Natural killer cell (primary cell): ENCODE results near the gene BCL2L12. TPM values are rescaled to one million over a fixed set of nuclear protein-coding genes. Genes with fewer than 3 reads are reported as not detected.

Experiments
- ATAC-seq, 3 donors: fragments of 150-1000 bp in 2 of 3; fragments of 200-7000 bp in 1 of 3; cut with Tn5 transposase; 1 replicate in 1 of 3; 2 replicates in 2 of 3; pipeline ENCODE4 v1.10.0; 2021; ENCODE audit warnings: mild to moderate bottlenecking in 2 of 3, moderate library complexity in 2 of 3
- DNase-seq, 2 donors: peaks; one replicate each; pipeline versions ENCODE4 v3.0.0 to v3.0.0-alpha.2; 2013 to 2021; ENCODE audit warnings: mixed read lengths in 1 of 2
- H3K27ac ChIP-seq: one replicate; pipeline ENCODE4 v1.5.1; 2013; ENCODE audit warnings: mild to moderate bottlenecking, low read length
- H3K27me3 ChIP-seq: one replicate; pipeline ENCODE4 v1.6.1; 2013; ENCODE audit warnings: low read length; ENCODE audit not compliant: control insufficient read depth, insufficient read depth
- H3K36me3 ChIP-seq: one replicate; pipeline ENCODE4 v1.6.1; 2013; ENCODE audit warnings: low read length; ENCODE audit not compliant: control insufficient read depth, insufficient read depth
- H3K4me1 ChIP-seq: one replicate; pipeline ENCODE4 v1.6.1; 2013; ENCODE audit warnings: low read length; ENCODE audit not compliant: control insufficient read depth, insufficient read depth
- H3K4me3 ChIP-seq: one replicate; pipeline ENCODE4 v1.5.1; 2013; ENCODE audit warnings: low read length
- H3K9me3 ChIP-seq: one replicate; pipeline ENCODE4 v1.6.1; 2013; ENCODE audit warnings: low read length; ENCODE audit not compliant: control insufficient read depth, insufficient read depth
- H3K27ac Mint-ChIP-seq, 2 donors: one replicate each; pipeline ENCODE4 v1.8.0; 2022; ENCODE audit warnings: mild to moderate bottlenecking in 2 of 2, mixed read lengths in 2 of 2, moderate library complexity in 1 of 2
- H3K27me3 Mint-ChIP-seq, 2 donors: one replicate each; pipeline ENCODE4 v1.8.0; 2022; ENCODE audit warnings: low read depth in 2 of 2, mixed read lengths in 2 of 2
- H3K36me3 Mint-ChIP-seq: one replicate; pipeline ENCODE4 v1.8.0; 2022; ENCODE audit warnings: mixed read lengths
- H3K4me1 Mint-ChIP-seq, 2 donors: one replicate each; pipeline ENCODE4 v1.8.0; 2022; ENCODE audit warnings: mixed read lengths in 2 of 2
- H3K4me3 Mint-ChIP-seq: one replicate; pipeline ENCODE4 v1.8.0; 2022; ENCODE audit warnings: mild to moderate bottlenecking, moderate library complexity, mixed read lengths
- H3K9me3 Mint-ChIP-seq, 2 donors: one replicate each; pipeline ENCODE4 v1.8.0; 2022; ENCODE audit warnings: mixed read lengths in 2 of 2
- whole genome bisulfite sequencing: methylation state at CpG from one replicate; pipeline ENCODE4 v1.1.7; 2013; ENCODE audit warnings: missing lambda C conversion rate; ENCODE audit not compliant: insufficient coverage; 5-methylcytosine and 5-hydroxymethylcytosine counted together
- intact Hi-C: fragments of 100-400 bp; cut with micrococcal nuclease; formaldehyde crosslinking; loops from one replicate; pipeline ENCODE4 v1.14.2; 2022
- total RNA-seq, 4 donors: library from RNA; stranded (reverse); fragments of 120-200 nt in 1 of 4; gene quantifications; one replicate each; pipeline versions ENCODE4 v1.2.3 to v1.2.4, GENCODE V29; 2013 to 2022
- TF ChIP-seq, protein P1 (sequence below): fragments of 200-600 bp; IDR thresholded peaks from one replicate; pipeline ENCODE4 v1.8.0; 2022; ENCODE audit warnings: antibody characterized with exemption

BCL2L12 gene
- total RNA-seq, 3 donors from 2014 or later (not counting 1 experiment from before 2014, with no cell fraction given), result 15.6 to 34.6 (median 22.3) TPM

DNA sequence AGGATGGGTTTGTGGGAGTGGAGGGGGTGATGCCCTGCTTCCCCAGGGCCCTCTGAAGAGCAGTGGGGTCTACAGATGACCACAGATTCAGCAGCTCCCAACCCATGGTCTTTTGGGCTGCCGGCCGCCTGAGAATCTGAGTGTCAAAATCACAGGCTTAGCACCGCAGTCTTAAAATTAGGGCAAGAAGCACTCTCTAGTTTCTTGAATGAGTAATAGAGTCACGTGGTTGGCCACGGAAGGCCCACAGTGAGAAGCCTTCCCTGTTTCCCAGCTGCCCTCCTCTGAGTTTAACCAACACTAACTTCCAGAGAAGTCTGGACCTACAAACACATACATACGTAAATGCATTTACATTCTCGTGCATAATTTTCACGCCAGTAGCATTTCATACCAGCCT is 16.5 kb downstream of the BCL2L12 start:
- Histone ChIP-seq H3K9me3 (no peaks in the 10 kb centered on the region), H3K4me1 (peaks cover 28% of the 10 kb centered on the region), H3K36me3 (peaks cover 41% of the 10 kb centered on the region), H3K27ac (no peak overlapping the region), H3K27me3 (no peaks in the 10 kb centered on the region), H3K4me3 (no peak overlapping the region)
- Mint-ChIP-seq H3K4me1 (peaks cover 10 to 38% of the 10 kb centered on the region in 2 donors), H3K4me3 (no peak overlapping the region), H3K9me3 (no peaks in the 10 kb centered on the region), H3K36me3 (no peaks in the 10 kb centered on the region), H3K27ac (no peak overlapping the region), H3K27me3 (no peaks in the 10 kb centered on the region)
- WGBS, result 92% methylated on average over 8 of the region's 8 CpGs
- ATAC-seq (no peak), DNase-seq (peak in 1 of 2 donors; percentile 23)
- TF ChIP-seq, protein P1, sequence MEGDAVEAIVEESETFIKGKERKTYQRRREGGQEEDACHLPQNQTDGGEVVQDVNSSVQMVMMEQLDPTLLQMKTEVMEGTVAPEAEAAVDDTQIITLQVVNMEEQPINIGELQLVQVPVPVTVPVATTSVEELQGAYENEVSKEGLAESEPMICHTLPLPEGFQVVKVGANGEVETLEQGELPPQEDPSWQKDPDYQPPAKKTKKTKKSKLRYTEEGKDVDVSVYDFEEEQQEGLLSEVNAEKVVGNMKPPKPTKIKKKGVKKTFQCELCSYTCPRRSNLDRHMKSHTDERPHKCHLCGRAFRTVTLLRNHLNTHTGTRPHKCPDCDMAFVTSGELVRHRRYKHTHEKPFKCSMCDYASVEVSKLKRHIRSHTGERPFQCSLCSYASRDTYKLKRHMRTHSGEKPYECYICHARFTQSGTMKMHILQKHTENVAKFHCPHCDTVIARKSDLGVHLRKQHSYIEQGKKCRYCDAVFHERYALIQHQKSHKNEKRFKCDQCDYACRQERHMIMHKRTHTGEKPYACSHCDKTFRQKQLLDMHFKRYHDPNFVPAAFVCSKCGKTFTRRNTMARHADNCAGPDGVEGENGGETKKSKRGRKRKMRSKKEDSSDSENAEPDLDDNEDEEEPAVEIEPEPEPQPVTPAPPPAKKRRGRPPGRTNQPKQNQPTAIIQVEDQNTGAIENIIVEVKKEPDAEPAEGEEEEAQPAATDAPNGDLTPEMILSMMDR, result no peak
- intact Hi-C loops, result no loop called here

DNA sequence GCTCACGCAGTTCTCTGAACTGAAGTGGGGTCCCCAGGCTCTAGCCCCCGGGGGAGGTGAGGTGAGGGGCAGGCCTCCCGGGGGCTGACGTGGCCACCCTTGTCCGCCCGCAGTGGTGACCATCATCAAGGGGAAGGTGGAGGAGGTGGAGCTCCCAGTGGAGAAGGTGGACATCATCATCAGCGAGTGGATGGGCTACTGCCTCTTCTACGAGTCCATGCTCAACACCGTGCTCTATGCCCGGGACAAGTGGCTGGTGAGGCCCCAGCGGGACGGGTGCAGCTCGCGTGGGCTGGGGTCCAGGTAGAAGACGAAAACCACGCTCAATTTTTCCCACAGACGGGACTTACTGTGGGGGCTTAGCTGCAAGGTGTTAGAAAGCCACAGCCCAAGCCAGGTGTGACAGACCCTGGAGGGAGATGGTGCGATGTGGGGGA is 18.1 kb downstream of the BCL2L12 start:
- Histone ChIP-seq H3K27ac (no peak overlapping the region), H3K9me3 (no peaks in the 10 kb centered on the region), H3K27me3 (no peaks in the 10 kb centered on the region), H3K4me1 (peaks cover 17% of the 10 kb centered on the region), H3K36me3 (peaks cover 44% of the 10 kb centered on the region), H3K4me3 (no peak overlapping the region)
- no peaks in the 10 kb centered on the region for H3K9me3 Mint-ChIP-seq
- H3K27me3 Mint-ChIP-seq, result no peaks in the 10 kb centered on the region
- TF ChIP-seq, protein P1, result no peak
- H3K4me3 Mint-ChIP-seq, result no peak overlapping the region
- no peak for ATAC-seq
- DNase-seq, result no peak
- peak overlapping the region in 1 of 2 donors; percentile 38 for H3K27ac Mint-ChIP-seq
- WGBS, result 93% methylated on average over 18 of the region's 18 CpGs
- H3K4me1 Mint-ChIP-seq, result peaks cover 0 to 35% of the 10 kb centered on the region in 2 donors
- H3K36me3 Mint-ChIP-seq, result no peaks in the 10 kb centered on the region
- intact Hi-C loops, result no loop called here

DNA sequence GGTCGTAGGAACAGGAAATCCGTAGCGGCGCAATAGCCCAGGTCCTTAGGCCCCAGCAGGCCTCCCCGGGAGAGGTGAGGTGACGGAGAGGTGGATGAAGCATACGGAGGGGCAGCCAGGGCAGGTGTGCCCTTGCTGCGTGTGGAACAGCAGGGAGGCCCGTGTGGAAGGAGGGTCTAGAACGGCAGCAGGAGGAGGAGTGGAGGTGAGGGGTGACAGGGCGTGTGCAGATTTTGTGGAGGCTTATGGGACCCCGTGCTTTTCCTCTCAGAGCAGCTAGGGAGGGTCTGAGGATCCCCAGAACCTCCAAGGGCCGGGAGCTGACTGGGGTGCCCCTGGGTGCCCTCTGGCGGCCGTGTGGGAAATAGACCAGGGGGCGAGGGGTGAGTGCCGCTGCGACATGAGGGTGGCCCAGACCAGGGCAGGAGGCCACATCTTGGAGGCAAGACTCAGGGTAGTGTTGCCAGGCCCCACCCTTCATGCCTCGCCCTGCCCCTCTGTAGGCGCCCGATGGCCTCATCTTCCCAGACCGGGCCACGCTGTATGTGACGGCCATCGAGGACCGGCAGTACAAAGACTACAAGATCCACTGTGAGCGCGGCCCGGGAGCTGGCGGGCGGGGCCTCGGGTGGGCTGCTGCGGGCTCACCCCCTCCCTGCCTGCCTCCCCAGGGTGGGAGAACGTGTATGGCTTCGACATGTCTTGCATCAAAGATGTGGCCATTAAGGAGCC is 18.7 kb downstream of the BCL2L12 start:
- H3K4me1 ChIP-seq, result peaks cover 19% of the 10 kb centered on the region
- no peak overlapping the region for H3K27ac ChIP-seq
- TF ChIP-seq, protein P1, result peak; percentile 8
- Mint-ChIP-seq H3K4me3 (no peak overlapping the region), H3K9me3 (no peaks in the 10 kb centered on the region), H3K27me3 (no peaks in the 10 kb centered on the region), H3K27ac (peak overlapping the region in 1 of 2 donors; percentile 38), H3K36me3 (no peaks in the 10 kb centered on the region), H3K4me1 (peaks cover 0 to 33% of the 10 kb centered on the region in 2 donors)
- H3K27me3 ChIP-seq, result no peaks in the 10 kb centered on the region
- intact Hi-C loops, result no loop called here
- H3K4me3 ChIP-seq, result no peak overlapping the region
- no peak for ATAC-seq
- peak in 1 of 2 donors; percentile 49 for DNase-seq
- no peaks in the 10 kb centered on the region for H3K9me3 ChIP-seq
- peaks cover 44% of the 10 kb centered on the region for H3K36me3 ChIP-seq
- WGBS, result 91% methylated on average over 35 of the region's 35 CpGs
